Caco-2 (cell line): ENCODE data around the gene MAPT. TPM values are rescaled to one million over a fixed set of nuclear protein-coding genes. Genes with fewer than 3 reads are reported as not detected.

ENCODE experiments used
- BruUV-seq: library from RNA; stranded (reverse); fragments of 400-500 nt; replicated peaks from 2 replicates; lab custom pipeline; 2021; lab: Mats Ljungman, UMichigan
- CTCF ChIA-PET: fragments of 300-600 bp; sonication (Branson Sonifier 250); formaldehyde crosslinking; loops from one replicate; lab custom pipeline; 2022; ENCODE audit warnings: antibody characterized with exemption; lab: Charles Lee
- POLR2A ChIA-PET: fragments of 300-600 bp; sonication (Branson Sonifier 250); formaldehyde crosslinking; loops from one replicate; lab custom pipeline; 2022; ENCODE audit warnings: antibody characterized with exemption; lab: Charles Lee
- DNase-seq, 2 experiments: peaks; one replicate each; pipeline versions ENCODE4 v3.0.0 to v3.0.0-alpha.2; 2020 to 2022
- H3K27me3 ChIP-seq: replicated peaks from 2 replicates; pipeline ENCODE4 v1.6.0; 2011; ENCODE audit warnings: low read length; ENCODE audit not compliant: control insufficient read depth, insufficient read depth
- H3K36me3 ChIP-seq: 2 replicates; pipeline ENCODE4 v1.5.1; 2011; ENCODE audit warnings: low read length; ENCODE audit not compliant: control insufficient read depth, insufficient read depth
- H3K4me1 ChIP-seq: fragments of 250-450 bp; sonication (Bioruptor Pico); 2 replicates; pipeline ENCODE4 v1.5.1; 2020; ENCODE audit warnings: mild to moderate bottlenecking
- H3K4me3 ChIP-seq: 2 replicates; pipeline ENCODE4 v1.5.1; 2011; ENCODE audit warnings: low read depth, mild to moderate bottlenecking, control low read depth, low read length
- H3K9me3 ChIP-seq: fragments of 250-450 bp; sonication (Bioruptor Pico); 2 replicates; pipeline ENCODE4 v1.5.1; 2020; ENCODE audit warnings: mild to moderate bottlenecking, moderate library complexity
- H3K27ac Mint-ChIP-seq: one replicate; pipeline ENCODE4 v1.8.0; 2022; ENCODE audit warnings: mixed read lengths; ENCODE audit not compliant: unreplicated experiment
- H3K27me3 Mint-ChIP-seq: one replicate; pipeline ENCODE4 v1.8.0; 2022; ENCODE audit warnings: mixed read lengths; ENCODE audit not compliant: insufficient read depth, unreplicated experiment
- H3K36me3 Mint-ChIP-seq: one replicate; pipeline ENCODE4 v1.8.0; 2022; ENCODE audit warnings: mild to moderate bottlenecking, mixed read lengths; ENCODE audit not compliant: insufficient read depth, unreplicated experiment
- H3K4me1 Mint-ChIP-seq: one replicate; pipeline ENCODE4 v1.8.0; 2022; ENCODE audit warnings: low read depth, mixed read lengths; ENCODE audit not compliant: unreplicated experiment
- H3K4me3 Mint-ChIP-seq: one replicate; pipeline ENCODE4 v1.8.0; 2022; ENCODE audit warnings: mild to moderate bottlenecking, moderate library complexity, mixed read lengths; ENCODE audit not compliant: unreplicated experiment
- H3K9me3 Mint-ChIP-seq: one replicate; pipeline ENCODE4 v1.8.0; 2022; ENCODE audit warnings: mixed read lengths; ENCODE audit not compliant: unreplicated experiment
- intact Hi-C: fragments of 100-400 bp; cut with micrococcal nuclease; formaldehyde crosslinking; loops from one replicate; pipeline ENCODE4 v1.10.0; 2022; ENCODE audit not compliant: unreplicated experiment
- total RNA-seq: library from RNA; stranded (reverse); gene quantifications from 2 replicates; pipeline ENCODE4 v1.2.3, GENCODE V29; 2022
- TF ChIP-seq, protein P1 (sequence below), 2 experiments: fragments of 200-600 bp in 1 of 2; IDR thresholded peaks; 1 replicate in 1 of 2; 2 replicates in 1 of 2; pipeline versions ENCODE4 v1.5.1 to v1.8.0; 2011 to 2022; ENCODE audit warnings: antibody characterized with exemption in 1 of 2, control low read depth in 1 of 2, inconsistent platforms in 1 of 2, low read depth in 1 of 2, low read length in 1 of 2, mild to moderate bottlenecking in 1 of 2, moderate library complexity in 1 of 2; ENCODE audit not compliant: insufficient read depth in 1 of 2, severe bottlenecking in 1 of 2, unreplicated experiment in 1 of 2

The MAPT gene
- total RNA-seq, 1 experiment from 2014 or later = 0.95 TPM

DNA sequence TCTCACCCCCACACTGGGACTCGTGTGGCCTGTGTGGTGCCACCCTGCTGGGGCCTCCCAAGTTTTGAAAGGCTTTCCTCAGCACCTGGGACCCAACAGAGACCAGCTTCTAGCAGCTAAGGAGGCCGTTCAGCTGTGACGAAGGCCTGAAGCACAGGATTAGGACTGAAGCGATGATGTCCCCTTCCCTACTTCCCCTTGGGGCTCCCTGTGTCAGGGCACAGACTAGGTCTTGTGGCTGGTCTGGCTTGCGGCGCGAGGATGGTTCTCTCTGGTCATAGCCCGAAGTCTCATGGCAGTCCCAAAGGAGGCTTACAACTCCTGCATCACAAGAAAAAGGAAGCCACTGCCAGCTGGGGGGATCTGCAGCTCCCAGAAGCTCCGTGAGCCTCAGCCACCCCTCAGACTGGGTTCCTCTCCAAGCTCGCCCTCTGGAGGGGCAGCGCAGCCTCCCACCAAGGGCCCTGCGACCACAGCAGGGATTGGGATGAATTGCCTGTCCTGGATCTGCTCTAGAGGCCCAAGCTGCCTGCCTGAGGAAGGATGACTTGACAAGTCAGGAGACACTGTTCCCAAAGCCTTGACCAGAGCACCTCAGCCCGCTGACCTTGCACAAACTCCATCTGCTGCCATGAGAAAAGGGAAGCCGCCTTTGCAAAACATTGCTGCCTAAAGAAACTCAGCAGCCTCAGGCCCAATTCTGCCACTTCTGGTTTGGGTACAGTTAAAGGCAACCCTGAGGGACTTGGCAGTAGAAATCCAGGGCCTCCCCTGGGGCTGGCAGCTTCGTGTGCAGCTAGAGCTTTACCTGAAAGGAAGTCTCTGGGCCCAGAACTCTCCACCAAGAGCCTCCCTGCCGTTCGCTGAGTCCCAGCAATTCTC, 132.1 kb downstream of the MAPT start:
- TF ChIP-seq, protein P1, sequence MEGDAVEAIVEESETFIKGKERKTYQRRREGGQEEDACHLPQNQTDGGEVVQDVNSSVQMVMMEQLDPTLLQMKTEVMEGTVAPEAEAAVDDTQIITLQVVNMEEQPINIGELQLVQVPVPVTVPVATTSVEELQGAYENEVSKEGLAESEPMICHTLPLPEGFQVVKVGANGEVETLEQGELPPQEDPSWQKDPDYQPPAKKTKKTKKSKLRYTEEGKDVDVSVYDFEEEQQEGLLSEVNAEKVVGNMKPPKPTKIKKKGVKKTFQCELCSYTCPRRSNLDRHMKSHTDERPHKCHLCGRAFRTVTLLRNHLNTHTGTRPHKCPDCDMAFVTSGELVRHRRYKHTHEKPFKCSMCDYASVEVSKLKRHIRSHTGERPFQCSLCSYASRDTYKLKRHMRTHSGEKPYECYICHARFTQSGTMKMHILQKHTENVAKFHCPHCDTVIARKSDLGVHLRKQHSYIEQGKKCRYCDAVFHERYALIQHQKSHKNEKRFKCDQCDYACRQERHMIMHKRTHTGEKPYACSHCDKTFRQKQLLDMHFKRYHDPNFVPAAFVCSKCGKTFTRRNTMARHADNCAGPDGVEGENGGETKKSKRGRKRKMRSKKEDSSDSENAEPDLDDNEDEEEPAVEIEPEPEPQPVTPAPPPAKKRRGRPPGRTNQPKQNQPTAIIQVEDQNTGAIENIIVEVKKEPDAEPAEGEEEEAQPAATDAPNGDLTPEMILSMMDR (IDR thresholded peaks at IDR 0.05; ENCODE audit: insufficient read depth in 1 of 2, low read depth in 1 of 2, low read length in 1 of 2, severe bottlenecking in 1 of 2, unreplicated experiment in 1 of 2) = no peak
- ChIA-PET CTCF (no interaction called here), POLR2A (no interaction called here)
- Histone ChIP-seq H3K4me3 (no peak overlapping the region), H3K36me3 (peaks cover 1% of the 10 kb centered on the region), H3K27me3 (no peaks in the 10 kb centered on the region), H3K4me1 (no peaks in the 10 kb centered on the region), H3K9me3 (no peaks in the 10 kb centered on the region)
- BruUV-seq = no TSS peak
- no peaks in the 10 kb centered on the region for H3K27me3 Mint-ChIP-seq
- no peak for DNase-seq
- no peak overlapping the region for H3K4me3 Mint-ChIP-seq
- intact Hi-C loops = no loop called here
- H3K27ac Mint-ChIP-seq = no peak overlapping the region
- H3K4me1 Mint-ChIP-seq = no peaks in the 10 kb centered on the region
- H3K9me3 Mint-ChIP-seq = no peaks in the 10 kb centered on the region
- peaks cover 84% of the 10 kb centered on the region for H3K36me3 Mint-ChIP-seq

DNA sequence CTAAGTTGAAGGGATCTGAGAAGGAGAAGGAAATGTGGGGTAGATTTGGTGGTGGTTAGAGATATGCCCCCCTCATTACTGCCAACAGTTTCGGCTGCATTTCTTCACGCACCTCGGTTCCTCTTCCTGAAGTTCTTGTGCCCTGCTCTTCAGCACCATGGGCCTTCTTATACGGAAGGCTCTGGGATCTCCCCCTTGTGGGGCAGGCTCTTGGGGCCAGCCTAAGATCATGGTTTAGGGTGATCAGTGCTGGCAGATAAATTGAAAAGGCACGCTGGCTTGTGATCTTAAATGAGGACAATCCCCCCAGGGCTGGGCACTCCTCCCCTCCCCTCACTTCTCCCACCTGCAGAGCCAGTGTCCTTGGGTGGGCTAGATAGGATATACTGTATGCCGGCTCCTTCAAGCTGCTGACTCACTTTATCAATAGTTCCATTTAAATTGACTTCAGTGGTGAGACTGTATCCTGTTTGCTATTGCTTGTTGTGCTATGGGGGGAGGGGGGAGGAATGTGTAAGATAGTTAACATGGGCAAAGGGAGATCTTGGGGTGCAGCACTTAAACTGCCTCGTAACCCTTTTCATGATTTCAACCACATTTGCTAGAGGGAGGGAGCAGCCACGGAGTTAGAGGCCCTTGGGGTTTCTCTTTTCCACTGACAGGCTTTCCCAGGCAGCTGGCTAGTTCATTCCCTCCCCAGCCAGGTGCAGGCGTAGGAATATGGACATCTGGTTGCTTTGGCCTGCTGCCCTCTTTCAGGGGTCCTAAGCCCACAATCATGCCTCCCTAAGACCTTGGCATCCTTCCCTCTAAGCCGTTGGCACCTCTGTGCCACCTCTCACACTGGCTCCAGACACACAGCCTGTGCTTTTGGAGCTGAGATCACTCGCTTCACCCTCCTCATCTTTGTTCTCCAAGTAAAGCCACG, 133.0 kb downstream of the MAPT start:
- Mint-ChIP-seq H3K4me1 (no peaks in the 10 kb centered on the region), H3K27ac (peak overlapping the region; percentile 63), H3K27me3 (no peaks in the 10 kb centered on the region), H3K9me3 (no peaks in the 10 kb centered on the region), H3K36me3 (peaks cover 90% of the 10 kb centered on the region), H3K4me3 (no peak overlapping the region)
- Histone ChIP-seq H3K4me3 (no peak overlapping the region), H3K36me3 (peaks cover 1% of the 10 kb centered on the region), H3K27me3 (no peaks in the 10 kb centered on the region), H3K4me1 (no peaks in the 10 kb centered on the region), H3K9me3 (no peaks in the 10 kb centered on the region)
- no TSS peak for BruUV-seq
- DNase-seq = no peak
- ChIA-PET POLR2A (interaction anchor here (0.6 kb wide), 1 partner anchor 248 kb away, joined by 3 read pairs; no protein-coding TSS in a partner anchor), CTCF (interaction anchor here (1.5 kb wide), 1 partner anchor 17 kb away, joined by 4 read pairs; no protein-coding TSS in a partner anchor)
- TF ChIP-seq, protein P1 (IDR thresholded peaks at IDR 0.05; ENCODE audit: insufficient read depth in 1 of 2, low read depth in 1 of 2, low read length in 1 of 2, severe bottlenecking in 1 of 2, unreplicated experiment in 1 of 2) = no peak
- intact Hi-C loops = no loop called here

DNA sequence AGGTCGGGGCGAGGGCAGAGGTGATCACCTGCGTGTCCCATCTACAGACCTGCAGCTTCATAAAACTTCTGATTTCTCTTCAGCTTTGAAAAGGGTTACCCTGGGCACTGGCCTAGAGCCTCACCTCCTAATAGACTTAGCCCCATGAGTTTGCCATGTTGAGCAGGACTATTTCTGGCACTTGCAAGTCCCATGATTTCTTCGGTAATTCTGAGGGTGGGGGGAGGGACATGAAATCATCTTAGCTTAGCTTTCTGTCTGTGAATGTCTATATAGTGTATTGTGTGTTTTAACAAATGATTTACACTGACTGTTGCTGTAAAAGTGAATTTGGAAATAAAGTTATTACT, 133.6 kb downstream of the MAPT start:
- no peak for DNase-seq
- Histone ChIP-seq H3K36me3 (peaks cover 3% of the 10 kb centered on the region), H3K4me1 (no peaks in the 10 kb centered on the region), H3K9me3 (no peaks in the 10 kb centered on the region), H3K4me3 (no peak overlapping the region), H3K27me3 (no peaks in the 10 kb centered on the region)
- ChIA-PET CTCF (interaction anchor here (1.5 kb wide), 1 partner anchor 16 kb away, joined by 4 read pairs; no protein-coding TSS in a partner anchor), POLR2A (interaction anchor here (0.6 kb wide), 1 partner anchor 247 kb away, joined by 3 read pairs; no protein-coding TSS in a partner anchor)
- H3K36me3 Mint-ChIP-seq = peaks cover 93% of the 10 kb centered on the region
- no peak overlapping the region for H3K4me3 Mint-ChIP-seq
- H3K9me3 Mint-ChIP-seq = no peaks in the 10 kb centered on the region
- no peaks in the 10 kb centered on the region for H3K27me3 Mint-ChIP-seq
- H3K27ac Mint-ChIP-seq = peak overlapping the region; percentile 63
- TF ChIP-seq, protein P1 (IDR thresholded peaks at IDR 0.05; ENCODE audit: insufficient read depth in 1 of 2, low read depth in 1 of 2, low read length in 1 of 2, severe bottlenecking in 1 of 2, unreplicated experiment in 1 of 2) = no peak
- intact Hi-C loops = no loop called here
- no peaks in the 10 kb centered on the region for H3K4me1 Mint-ChIP-seq
- no TSS peak for BruUV-seq
